Dedifferentiated amniotic fluid mesenchymal stem cell (primary cell): ENCODE data around the gene POLR2F.

Experiments
- DNase-seq: peaks from one replicate; pipeline ENCODE4 v3.0.0-alpha.2; 2016; ENCODE audit errors: extremely low spot score

The POLR2F gene

DNA sequence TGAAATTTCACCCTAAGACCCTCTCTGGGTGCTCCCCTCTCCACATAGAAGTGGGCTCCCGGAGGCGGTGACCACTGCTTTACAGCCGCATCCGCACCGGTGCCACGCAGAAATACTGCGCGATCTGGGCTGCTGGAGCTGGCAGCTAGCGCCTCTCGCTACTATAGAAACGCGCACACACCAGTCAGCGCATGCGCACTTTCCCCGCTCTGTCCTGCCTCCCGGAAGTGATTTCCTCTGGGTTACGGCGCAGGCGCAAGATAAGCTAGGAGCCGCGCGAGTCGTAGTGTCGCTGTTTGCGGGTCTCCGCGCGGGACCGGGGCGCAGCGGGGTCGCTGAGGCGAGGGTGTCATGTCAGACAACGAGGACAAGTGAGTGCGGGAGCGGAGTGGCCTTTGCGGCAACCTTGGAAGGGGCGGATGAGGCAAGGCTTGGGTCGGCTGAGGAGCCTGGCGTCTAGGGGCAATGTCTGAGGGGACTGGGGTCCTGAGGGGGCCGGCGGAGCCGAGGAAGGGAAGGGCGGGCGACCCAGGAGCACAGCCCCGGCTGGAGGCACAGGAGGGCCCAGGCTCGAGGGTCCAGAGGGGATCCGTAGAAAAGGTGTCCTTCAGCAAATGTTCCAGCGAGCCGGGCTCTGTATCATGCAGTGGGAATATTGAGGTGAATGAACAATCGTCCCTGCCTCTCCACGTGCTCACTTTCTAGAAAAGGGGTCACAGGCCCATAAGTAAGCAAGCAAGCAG, at the start of gene POLR2F, which contains the start of gene C22orf23:
POLR2F (plus strand) TSS at position 263 of the 743 bp plus-strand sequence; CDS start at position 352, 89 bp downstream.
C22orf23 (minus strand) TSS at position 165 of the 743 bp plus-strand sequence. CDS start 452 bp downstream, outside the sequence.
- peak; percentile 96 for DNase-seq

DNA sequence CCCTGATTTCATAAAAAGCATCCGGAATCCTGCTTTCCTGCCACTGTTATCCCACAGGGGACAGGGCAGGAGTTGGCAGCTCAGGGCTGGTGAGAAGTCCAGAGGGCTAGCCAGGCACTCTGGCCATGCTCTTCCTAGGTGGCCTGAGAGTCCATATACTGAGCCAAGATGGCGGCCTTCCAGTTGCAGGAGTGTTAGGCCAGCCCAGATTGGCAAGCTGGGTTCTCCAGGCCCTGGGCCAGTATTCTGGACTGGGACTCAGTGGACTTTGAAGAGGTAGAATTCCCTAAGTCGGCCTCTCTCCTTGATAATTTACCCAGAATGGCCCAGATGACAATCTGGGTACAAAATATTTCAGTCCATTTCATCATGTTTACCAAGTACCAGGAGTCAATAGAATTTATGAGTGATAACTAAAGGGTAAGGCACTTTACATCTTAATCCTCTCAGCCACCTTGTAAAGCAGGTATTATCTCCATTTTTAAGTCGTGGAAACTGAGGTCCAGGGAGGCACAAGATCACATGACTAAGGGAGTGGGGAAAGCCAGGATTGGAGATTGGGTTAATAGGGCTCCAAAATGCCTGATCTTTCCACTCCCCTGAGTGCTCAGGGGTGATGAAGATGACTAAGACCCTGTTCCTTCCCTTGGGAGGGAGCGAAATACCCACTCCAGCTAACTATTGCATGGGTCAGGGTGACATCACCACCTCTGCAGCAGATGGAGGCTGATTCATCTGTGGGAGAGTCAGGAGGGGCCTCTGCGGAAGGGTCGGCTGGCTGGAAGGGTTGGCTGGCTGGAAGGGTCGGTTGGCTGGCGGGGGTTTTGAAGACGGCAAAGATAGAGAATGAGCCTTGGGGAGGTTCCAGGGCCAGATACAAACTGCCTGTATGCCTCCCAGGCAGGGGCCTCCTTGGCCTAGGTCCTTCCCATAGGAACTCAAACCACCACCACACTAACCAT, 48.6 kb upstream of the POLR2F start:
- peak; percentile 92 for DNase-seq

DNA sequence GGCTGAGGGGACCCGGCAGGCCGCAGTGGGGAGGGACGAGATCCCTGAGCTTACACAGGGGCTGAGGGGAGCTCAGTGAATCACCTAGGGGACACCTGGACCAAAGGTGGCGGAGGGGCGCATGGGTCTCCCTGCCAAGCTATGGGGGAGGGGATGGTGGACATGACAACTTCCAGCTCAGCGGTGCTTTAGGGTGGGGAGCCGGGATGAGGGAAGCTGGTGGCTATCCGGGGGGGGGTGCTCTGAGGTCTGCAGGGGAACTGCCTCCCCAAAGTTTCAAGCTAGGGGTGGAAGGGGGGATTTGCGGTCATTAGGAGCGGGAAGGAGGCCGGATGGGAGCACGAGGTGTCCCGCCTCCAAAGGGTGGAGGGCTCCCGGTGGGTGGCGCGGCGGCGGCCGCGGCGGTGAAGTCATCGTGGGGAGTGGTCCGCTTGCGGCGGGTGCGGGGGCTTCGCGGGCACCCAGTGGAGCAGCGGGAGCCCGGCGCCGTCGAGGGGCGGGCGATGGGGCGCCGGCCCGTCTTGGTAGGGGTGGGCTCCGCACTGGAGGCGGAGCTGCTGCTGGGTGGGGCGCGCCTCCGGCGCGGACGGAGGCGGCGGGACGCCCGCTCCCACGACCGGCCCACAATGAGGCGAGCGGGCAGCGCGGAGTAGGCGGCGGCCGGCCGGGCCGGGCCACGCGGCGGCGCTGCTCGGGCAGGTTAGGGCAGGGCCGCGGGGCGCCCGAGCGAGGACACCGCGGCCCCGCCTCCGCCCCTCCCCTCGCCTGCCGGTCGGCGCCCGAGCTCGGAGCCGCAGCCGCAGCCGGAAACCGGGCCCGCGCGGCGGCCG, 47.8 kb upstream of the POLR2F start, which contains the start of gene MICALL1:
MICALL1 (plus strand) TSS at position 764 of the 830 bp plus-strand sequence. CDS start 126 bp downstream, outside the sequence.
- DNase-seq, result peak; percentile 30

DNA sequence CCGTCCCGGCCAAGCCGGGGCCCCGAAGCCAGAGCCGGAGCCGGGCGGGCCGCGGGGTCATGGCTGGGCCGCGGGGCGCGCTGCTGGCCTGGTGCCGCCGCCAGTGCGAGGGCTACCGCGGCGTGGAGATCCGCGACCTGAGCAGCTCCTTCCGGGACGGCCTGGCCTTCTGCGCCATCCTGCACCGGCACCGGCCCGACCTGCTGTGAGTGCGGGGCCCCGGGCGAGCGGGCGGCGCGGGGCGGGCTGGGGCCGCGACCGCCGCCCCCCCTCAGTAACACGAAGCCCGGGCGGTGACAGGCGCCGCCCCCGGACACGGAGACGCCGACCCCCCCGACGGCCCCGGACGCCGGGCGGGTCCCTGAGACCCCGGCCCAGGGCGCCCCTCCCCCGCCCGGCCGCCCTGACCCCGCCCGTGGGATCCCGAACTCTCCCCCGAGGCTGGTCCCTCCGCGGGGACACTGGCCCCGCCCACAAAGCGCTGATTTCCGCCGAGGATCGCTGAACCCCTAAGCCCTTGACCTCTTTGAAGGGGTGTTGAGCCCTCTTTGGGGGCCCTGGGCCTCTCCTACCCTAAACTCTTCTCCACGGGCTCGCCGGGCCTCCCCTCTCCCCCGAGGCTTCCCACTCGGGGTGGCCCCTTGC, 47.0 kb upstream of the POLR2F start:
- no peak for DNase-seq

DNA sequence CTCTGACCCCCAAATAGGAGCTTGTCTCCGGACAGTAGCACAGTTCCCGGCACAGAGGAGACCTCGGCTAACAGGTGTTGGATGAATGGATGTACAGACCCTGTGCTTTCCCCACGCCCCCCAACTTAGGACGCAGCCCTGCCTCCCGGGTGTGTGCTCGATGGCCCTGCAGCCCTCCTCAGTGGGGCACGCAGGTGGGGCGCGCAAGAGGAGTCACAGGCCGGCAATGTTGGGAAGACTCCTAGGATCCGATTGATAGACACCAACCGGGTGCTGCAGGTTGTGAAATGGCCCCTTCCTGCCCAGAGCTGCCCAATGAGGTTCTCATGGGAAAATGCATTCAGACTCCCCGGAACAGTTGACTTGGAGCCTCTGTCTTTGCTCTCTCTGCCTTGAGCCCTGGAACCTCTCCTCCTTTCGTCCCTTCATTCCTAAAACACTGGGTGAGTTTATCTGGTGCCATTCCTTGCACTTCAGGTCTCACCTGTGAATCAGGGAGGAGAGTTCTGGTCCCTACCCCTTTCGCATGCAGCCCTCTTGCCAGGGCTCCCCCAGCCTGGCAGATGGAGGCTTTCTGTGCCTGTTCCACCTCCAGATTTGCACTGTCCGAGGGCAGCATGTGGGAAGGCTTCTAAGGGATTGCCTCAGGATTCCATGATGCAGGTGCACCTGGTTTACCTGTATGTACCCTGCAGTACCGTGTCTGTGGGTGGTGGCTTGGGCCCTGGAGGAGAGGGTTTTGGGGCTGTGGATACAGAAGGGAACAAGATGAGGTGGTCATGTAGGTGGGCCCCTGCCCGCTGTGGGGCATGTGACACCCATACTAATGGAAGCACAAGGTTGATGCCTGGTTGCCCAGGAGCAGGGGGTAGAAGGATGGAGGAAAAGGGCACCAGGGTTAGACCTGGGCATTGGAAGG, 46.2 kb upstream of the POLR2F start:
- DNase-seq, result no peak

DNA sequence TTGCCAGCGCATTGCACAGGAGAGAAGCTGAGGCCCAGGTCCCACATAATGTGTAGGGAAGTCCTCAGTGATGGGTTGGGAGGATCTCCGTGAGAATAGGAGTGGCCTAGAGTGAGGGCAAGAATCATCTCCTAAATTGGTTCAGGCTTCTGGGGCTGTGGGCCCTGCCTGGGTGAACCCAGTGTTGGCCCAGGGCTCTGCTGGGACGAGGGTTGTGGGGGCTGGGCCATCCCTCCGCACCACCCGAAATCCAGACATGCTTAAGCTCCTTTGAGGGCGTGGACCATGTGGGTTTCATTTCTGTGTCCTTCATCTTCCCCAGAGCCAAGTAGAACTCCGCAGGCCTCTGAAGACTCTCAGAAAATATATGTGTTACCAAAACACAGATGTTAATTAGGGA, 43.7 kb upstream of the POLR2F start:
- no peak for DNase-seq

DNA sequence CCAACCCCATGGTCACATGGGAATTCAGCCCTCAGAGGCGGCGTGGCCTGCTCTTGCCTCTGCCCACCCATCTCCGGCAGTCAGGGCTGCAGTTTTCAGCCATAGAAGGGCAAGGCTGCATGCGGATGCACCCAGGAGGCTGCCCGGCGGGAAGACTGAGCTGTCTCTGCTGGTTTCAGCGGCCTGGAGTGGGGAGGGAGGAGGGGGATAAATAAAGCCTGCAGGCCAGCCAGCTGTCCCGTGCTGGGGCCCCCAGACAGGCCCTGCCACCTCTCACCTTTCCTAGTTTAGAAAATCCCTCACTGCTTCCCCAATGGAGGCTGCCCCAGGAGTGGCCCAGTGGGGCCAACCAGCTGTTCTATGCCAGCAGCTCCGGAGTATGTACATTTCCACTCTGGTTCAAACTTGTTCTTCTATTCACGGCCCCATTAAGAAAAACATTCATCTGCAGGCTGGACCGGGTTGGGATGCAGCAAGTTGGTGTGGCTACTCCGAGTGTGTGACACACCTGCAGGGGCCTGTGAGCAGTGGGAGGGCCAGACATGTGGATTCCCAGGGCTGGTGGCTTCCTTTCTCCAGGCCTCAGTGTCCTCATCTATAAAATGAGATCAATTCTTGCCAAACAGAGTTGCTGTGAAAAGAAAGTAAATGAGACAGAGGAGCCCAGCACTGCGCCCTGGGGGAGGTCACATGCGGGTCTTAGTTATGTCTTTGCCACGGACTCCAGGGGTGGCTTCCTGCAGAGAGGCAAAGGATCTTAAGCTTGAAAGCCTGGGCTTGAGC, 42.4 kb upstream of the POLR2F start:
- DNase-seq, result no peak

DNA sequence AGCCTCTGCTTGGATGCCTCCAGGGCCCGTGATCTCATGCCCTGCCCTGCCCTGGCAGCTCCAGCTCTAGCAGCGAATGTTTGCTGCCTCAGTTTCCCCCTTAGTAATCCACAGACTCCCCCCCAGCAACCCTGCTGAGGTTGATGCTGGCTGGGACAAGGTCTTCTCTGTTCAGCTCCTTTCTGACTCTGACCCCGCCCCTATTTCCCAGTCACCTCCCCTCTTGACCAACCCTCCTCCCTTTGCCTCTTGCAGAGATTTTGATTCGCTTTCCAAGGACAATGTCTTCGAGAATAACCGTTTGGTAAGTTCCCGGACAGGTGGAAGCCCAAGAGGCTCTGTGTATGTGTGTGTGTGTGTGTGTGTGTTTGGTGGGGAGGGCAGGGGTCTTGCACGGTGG, 41.8 kb upstream of the POLR2F start:
- no peak for DNase-seq

DNA sequence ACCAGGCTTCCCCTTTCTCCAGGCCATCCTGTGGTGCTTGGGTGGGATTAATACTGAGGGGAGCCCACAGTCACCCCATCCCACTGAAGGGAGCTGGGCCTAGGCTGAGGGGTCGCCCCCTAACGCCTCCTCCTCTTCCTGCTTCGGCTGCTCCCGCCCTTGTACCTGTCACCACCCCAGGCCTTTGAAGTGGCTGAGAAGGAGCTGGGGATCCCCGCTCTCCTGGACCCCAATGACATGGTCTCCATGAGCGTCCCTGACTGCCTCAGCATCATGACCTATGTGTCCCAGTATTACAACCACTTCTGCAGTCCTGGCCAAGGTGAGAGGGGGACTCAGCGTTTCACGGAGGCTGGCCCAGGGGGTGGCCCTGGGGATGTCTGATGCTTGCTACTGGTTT, 41.3 kb upstream of the POLR2F start:
- no peak for DNase-seq

DNA sequence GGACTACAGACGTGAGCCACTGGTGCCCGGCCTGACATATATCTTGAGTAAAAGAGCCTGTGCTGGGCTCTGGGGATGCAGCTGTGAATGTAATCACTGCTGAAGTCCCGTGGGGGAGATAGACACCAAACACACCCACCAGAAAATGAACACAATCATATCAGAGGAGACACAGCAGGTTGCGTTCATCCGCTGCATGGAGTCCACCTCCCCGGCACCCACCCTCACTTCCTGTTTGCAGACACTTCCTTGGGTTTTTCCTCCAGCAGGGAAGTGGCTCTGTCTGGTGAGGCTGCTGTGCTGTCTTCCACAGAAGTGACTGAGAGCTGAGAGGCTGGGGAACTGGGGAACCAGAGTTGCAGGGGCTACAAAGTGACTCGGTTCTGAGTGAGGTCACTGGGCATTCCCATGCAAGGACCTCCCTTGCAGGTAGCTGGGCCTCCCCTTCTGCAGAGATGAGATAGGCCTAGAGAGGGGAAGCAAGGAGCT, 40.2 kb upstream of the POLR2F start:
- no peak for DNase-seq

DNA sequence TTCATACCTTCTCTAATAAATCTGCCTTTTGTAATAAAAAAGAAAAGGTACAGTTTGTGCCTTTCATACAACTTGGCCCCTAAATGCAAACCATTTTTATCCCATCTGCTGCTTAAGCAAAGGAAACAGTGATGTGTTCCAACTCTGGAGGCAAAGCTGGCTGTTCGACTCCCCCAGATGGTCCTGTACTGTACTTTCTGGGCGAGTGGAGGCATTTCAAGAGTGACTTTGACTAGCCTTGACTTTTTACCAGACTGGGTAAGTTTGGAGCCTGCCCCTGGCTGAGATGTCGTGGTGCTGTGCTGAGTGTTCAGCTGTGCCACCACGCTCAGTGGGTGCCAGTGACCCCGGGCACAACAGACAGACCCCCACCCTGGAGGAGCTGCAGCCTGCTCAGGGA, 37.2 kb upstream of the POLR2F start:
- DNase-seq, result no peak

DNA sequence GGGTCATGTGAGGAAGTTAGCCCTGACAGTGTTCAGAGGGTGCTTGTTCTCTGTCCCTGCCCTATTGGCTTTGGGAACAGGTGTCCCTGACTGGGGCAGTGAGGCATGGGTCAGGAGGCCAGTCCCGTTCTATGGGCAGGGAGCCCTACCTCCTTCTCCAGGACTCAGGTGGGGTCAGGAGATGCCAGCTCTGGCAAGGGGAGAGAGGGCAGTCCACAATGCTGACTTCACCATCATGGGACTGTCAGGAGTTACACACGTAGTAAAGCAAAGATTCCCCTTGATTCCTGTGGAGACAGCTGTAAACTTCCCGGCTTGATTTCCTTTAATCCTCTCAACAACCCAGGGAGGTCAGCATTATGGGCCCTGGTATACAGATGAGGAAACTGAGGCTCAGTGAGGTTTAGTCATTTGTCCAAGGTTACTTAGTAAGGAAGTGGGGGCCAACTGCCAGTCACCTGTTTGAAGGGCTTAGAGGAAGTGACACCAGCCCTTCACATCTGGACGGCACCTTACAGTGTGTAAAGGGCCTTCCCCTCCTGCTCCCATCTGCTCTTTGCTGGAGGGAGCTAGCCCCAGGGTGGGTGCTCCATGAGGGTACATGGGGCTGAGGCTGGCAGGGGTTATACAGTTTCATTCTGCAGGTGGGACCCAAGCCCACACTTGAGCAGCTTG, 35.5 kb upstream of the POLR2F start:
- DNase-seq, result no peak

DNA sequence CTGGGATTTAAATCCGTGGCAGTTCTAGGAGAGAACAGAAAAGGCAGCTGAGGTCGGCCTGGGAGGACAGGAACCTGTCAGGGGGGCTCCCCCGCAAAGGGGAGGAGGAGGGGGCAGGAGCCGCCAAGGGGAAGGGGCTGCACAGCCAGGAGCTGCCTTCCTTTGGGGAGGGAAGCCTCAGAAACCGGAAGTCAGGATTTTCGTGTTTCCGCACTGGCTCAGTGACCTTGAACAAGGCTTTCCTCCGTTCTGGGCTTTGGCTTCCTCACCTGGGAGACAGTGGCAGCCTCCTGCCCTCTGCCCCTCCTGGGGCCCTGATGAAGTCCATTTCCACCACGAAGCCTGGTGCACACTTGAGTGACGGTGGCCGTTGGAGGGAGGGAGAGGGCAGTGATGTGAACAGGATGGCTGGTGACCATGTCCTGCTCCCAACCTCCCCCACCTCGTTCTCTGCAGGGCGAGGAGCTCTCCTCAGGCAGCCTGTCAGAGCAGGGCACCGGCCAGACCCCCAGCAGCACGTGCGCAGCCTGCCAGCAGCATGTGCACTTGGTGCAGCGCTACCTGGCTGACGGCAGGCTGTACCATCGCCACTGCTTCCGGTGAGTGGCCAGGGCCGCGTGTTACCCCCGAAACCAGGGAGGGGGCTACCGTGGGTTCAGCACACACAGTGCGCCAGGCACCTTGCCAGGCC, 34.8 kb upstream of the POLR2F start:
- no peak for DNase-seq

DNA sequence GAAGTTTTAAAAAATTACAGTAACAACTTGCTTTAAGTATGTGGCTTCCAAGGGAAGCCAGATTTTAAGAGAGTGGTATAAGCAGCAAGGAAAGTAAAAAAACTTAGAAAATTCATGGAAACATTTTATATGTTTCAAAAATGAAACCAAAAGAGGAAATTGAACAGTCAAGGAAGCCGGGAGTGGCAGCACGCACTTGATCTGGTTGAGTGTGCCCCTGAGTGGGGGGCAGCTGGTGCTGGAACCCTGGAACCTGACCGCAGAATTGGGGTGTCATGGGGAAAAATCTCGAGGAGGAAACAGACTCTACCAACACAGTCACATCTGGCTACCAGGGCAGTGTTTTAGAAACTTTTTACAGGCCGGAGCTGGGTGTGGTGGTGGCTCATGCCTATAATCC, 33.4 kb upstream of the POLR2F start:
- DNase-seq, result no peak

DNA sequence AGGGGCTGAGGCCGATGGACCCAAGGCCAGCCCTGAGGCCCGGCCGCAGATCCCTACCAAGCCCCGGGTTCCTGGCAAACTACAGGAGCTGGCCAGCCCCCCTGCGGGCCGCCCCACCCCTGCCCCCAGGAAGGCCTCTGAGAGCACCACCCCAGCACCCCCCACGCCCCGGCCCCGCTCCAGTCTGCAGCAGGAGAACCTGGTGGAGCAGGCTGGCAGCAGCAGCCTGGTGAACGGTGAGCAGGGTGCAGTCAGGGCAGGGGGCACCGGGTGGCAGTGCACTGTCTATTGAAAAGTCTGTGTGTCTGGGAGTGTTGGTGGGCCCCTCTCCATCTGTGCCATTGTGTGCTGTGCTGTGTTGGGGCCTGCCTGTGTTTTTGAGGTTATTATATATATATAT, 31.3 kb upstream of the POLR2F start:
- DNase-seq, result no peak

DNA sequence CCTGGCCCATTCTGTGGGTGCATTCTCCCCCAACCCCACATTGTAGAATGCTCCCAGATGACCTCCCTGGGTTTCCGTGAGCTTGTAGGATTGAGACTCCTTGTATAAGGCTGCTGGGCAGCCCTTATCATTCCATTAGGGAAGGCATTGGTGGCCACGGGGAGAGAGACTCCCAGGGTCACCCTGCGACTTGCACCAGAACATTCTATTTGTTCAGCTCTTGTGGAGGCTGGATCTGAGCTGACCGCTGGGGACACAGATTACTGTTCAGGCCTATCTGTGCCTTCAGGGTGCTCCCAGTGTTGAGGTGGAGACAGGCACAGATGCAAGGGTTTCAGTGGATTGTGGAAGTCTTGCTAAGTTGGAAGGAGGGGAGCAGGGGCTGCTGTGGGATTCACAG, 29.6 kb upstream of the POLR2F start:
- DNase-seq, result no peak

DNA sequence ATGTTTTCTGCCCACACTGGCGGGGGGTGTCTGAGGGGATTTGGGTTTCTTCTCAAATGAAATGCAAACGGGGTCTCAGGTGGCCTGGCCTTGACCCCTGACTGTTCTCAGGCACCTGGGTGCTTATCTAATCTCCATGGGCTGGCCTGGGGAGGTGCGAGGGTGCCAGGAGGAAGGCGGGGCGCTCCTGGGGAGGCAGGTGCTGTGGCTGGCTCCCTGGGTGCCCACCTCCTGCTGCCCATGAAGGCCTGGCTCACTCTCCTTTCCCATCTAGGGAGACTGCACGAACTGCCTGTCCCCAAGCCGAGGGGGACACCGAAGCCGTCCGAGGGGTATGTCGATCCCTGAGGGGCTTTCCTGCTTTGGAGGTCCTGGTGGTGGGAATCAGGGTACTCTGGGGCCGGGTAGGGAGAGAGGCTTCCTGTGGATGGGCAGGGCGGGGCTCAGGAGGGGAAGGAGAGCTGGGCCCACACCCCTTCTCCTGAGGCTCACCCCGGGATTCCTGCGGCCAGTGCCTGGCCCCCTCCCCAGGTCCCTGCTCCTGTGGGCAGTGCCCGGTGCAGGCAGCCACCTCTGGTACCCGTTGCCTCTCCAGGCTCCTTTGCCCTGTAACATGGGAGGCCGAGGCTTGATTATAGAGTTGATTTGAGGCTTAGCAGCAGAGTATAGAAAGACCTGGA, 29.0 kb upstream of the POLR2F start:
- DNase-seq, result no peak
